ENCODE data around the gene INPP4B. TPM values are rescaled to one million over a fixed set of nuclear protein-coding genes. Genes with fewer than 3 reads are reported as not detected.

Gene INPP4B
- total and polyA plus RNA-seq, 2 experiments from 2014 or later: 20.3 to 27.5 TPM

- in situ Hi-C loops (cut with MboI): no loop called here
- H3K27me3 ChIP-seq (replicated peaks; ENCODE audit: insufficient read depth): no peaks in the 10 kb centered on the region
- H4K20me1 ChIP-seq (ENCODE audit: insufficient read depth): no peaks in the 10 kb centered on the region
- no peak overlapping the region for H3K4me3 ChIP-seq
- TF ChIP-seq EZH2phosphoT487 (IDR thresholded peaks at IDR 0.05; ENCODE audit: insufficient read depth, low read depth): no peak
- no peak for TF ChIP-seq EZH2 (IDR thresholded peaks at IDR 0.05; ENCODE audit: insufficient read depth, poor library complexity, severe bottlenecking)
- peaks cover 19% of the 10 kb centered on the region for H3K4me1 ChIP-seq (ENCODE audit: insufficient read depth)
- no peaks in the 10 kb centered on the region for H3K79me2 ChIP-seq (ENCODE audit: insufficient read depth)
- H3F3A ChIP-seq (ENCODE audit: insufficient read depth): peaks cover 20% of the 10 kb centered on the region
- H3K9ac ChIP-seq: no peak overlapping the region
- no peak overlapping the region for H3K4me2 ChIP-seq (ENCODE audit: unreplicated experiment)
- no peaks in the 10 kb centered on the region for H3K9me2 ChIP-seq (ENCODE audit: insufficient read depth)
- DNase-seq: no peak
- H3K9me3 ChIP-seq (ENCODE audit: low read depth): no peaks in the 10 kb centered on the region
- no peak overlapping the region for H2AFZ ChIP-seq
- no peak overlapping the region for H3K27ac ChIP-seq
- H3K36me3 ChIP-seq (ENCODE audit: low read depth): no peaks in the 10 kb centered on the region
Observed at GRCh38 chr4:142413485-142413884, 432.6 kb downstream of the INPP4B start.

- peaks cover 32% of the 10 kb centered on the region for H3F3A ChIP-seq (ENCODE audit: insufficient read depth)
- H3K36me3 ChIP-seq (ENCODE audit: low read depth): no peaks in the 10 kb centered on the region
- no peaks in the 10 kb centered on the region for H3K27me3 ChIP-seq (replicated peaks; ENCODE audit: insufficient read depth)
- in situ Hi-C loops (cut with MboI): no loop called here
- no peak for DNase-seq
- H2AFZ ChIP-seq: no peak overlapping the region
- H3K9me2 ChIP-seq (ENCODE audit: insufficient read depth): no peaks in the 10 kb centered on the region
- no peaks in the 10 kb centered on the region for H4K20me1 ChIP-seq (ENCODE audit: insufficient read depth)
- TF ChIP-seq EZH2 (IDR thresholded peaks at IDR 0.05; ENCODE audit: insufficient read depth, poor library complexity, severe bottlenecking) (no peak), EZH2phosphoT487 (IDR thresholded peaks at IDR 0.05; ENCODE audit: insufficient read depth, low read depth) (no peak)
- H3K4me3 ChIP-seq: no peak overlapping the region
- H3K4me2 ChIP-seq (ENCODE audit: unreplicated experiment): no peak overlapping the region
- H3K9me3 ChIP-seq (ENCODE audit: low read depth): no peaks in the 10 kb centered on the region
- H3K4me1 ChIP-seq (ENCODE audit: insufficient read depth): peaks cover 32% of the 10 kb centered on the region
- no peak overlapping the region for H3K27ac ChIP-seq
- H3K79me2 ChIP-seq (ENCODE audit: insufficient read depth): no peaks in the 10 kb centered on the region
- no peak overlapping the region for H3K9ac ChIP-seq
Observed at GRCh38 chr4:142411993-142412392, 434.1 kb downstream of the INPP4B start.

- Histone ChIP-seq H3K27me3 (replicated peaks; ENCODE audit: insufficient read depth) (no peaks in the 10 kb centered on the region), H2AFZ (no peak overlapping the region), H3F3A (ENCODE audit: insufficient read depth) (peaks cover 55% of the 10 kb centered on the region), H3K36me3 (ENCODE audit: low read depth) (no peaks in the 10 kb centered on the region), H3K4me1 (ENCODE audit: insufficient read depth) (peaks cover 47% of the 10 kb centered on the region), H3K27ac (peak overlapping the region; percentile 93), H4K20me1 (ENCODE audit: insufficient read depth) (no peaks in the 10 kb centered on the region), H3K9ac (peak overlapping the region; percentile 43), H3K9me2 (ENCODE audit: insufficient read depth) (no peaks in the 10 kb centered on the region), H3K4me2 (ENCODE audit: unreplicated experiment) (peak overlapping the region; percentile 35), H3K4me3 (no peak overlapping the region), H3K9me3 (ENCODE audit: low read depth) (no peaks in the 10 kb centered on the region), H3K79me2 (ENCODE audit: insufficient read depth) (peaks cover 6% of the 10 kb centered on the region; the same call in 1 of the 2 replicates)
- in situ Hi-C loops (cut with MboI): no loop called here
- peak; percentile 83 for DNase-seq
- WGBS, 2 experiments (ENCODE audit: low coverage in 1 of 2, low lambda C conversion rate in 2 of 2, missing lambda C conversion rate in 2 of 2): 3 to 6% methylated on average over 5 of the region's 5 CpGs
- TF ChIP-seq EZH2phosphoT487 (IDR thresholded peaks at IDR 0.05; ENCODE audit: insufficient read depth, low read depth) (no peak), EZH2 (IDR thresholded peaks at IDR 0.05; ENCODE audit: insufficient read depth, poor library complexity, severe bottlenecking) (no peak)
Observed at GRCh38 chr4:142408003-142408441, 438.1 kb downstream of the INPP4B start.

DNA sequence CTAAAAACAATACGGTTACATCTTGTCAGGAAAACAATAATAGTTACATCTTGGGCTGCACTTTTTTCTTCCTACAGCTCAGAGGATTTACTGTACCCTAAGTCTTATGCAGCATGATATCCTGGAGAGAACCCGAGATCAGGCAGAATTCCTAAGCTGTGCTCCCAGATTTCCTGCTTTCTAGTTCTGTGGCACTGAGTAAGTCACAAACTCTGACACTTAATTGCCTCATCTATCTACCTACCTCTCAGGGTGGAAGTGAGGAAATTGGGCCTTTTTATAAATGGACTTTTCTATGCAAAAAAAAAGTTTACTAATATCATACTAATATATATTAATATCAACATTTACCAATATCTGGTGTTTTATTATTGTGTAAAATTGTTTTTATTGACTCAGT lies 438.5 kb downstream of the INPP4B start:
- no peaks in the 10 kb centered on the region for H4K20me1 ChIP-seq (ENCODE audit: insufficient read depth)
- no peaks in the 10 kb centered on the region for H3K36me3 ChIP-seq (ENCODE audit: low read depth)
- no peaks in the 10 kb centered on the region for H3K27me3 ChIP-seq (replicated peaks; ENCODE audit: insufficient read depth)
- 10 to 13% methylated on average over 2 of the region's 2 CpGs for WGBS, 2 experiments (ENCODE audit: low coverage in 1 of 2, low lambda C conversion rate in 2 of 2, missing lambda C conversion rate in 2 of 2)
- H3K4me2 ChIP-seq (ENCODE audit: unreplicated experiment): peak overlapping the region; percentile 35
- no peaks in the 10 kb centered on the region for H3K9me3 ChIP-seq (ENCODE audit: low read depth)
- peak overlapping the region; percentile 93 for H3K27ac ChIP-seq
- no peak overlapping the region for H2AFZ ChIP-seq
- TF ChIP-seq EZH2 (IDR thresholded peaks at IDR 0.05; ENCODE audit: insufficient read depth, poor library complexity, severe bottlenecking) (no peak), EZH2phosphoT487 (IDR thresholded peaks at IDR 0.05; ENCODE audit: insufficient read depth, low read depth) (no peak)
- peak; percentile 59 for DNase-seq
- H3F3A ChIP-seq (ENCODE audit: insufficient read depth): peaks cover 60% of the 10 kb centered on the region
- peaks cover 7% of the 10 kb centered on the region; the same call in 1 of the 2 replicates for H3K79me2 ChIP-seq (ENCODE audit: insufficient read depth)
- in situ Hi-C loops (cut with MboI): no loop called here
- peak overlapping the region; percentile 43; the same call in 1 of the 2 replicates for H3K9ac ChIP-seq
- H3K9me2 ChIP-seq (ENCODE audit: insufficient read depth): no peaks in the 10 kb centered on the region
- H3K4me3 ChIP-seq: no peak overlapping the region
- peaks cover 51% of the 10 kb centered on the region for H3K4me1 ChIP-seq (ENCODE audit: insufficient read depth)

Data from GM23248 (cell line).